KMS-11 (cell line): ENCODE measurements around the gene CPA4.

Experiments
- H2AFZ ChIP-seq: fragments of 200-600 bp; sonication (generic); 2 replicates; pipeline ENCODE4 v1.6.1; 2016; ENCODE audit warnings: antibody characterized with exemption, mixed run types, low read depth
- H3K27ac ChIP-seq: fragments of 200-600 bp; sonication (generic); 2 replicates; pipeline ENCODE4 v1.6.1; 2016; ENCODE audit warnings: mild to moderate bottlenecking, mixed run types
- H3K27me3 ChIP-seq: fragments of 200-600 bp; sonication (generic); 2 replicates; pipeline ENCODE4 v1.6.1; 2017; ENCODE audit warnings: mild to moderate bottlenecking, low read depth, mixed run types, moderate library complexity; ENCODE audit not compliant: insufficient read depth
- H3K36me3 ChIP-seq: fragments of 200-600 bp; sonication (generic); 2 replicates; pipeline ENCODE4 v1.6.1; 2017; ENCODE audit warnings: mild to moderate bottlenecking, mixed run types; ENCODE audit not compliant: insufficient read depth
- H3K4me1 ChIP-seq: fragments of 200-600 bp; sonication (generic); 2 replicates; pipeline ENCODE4 v1.6.1; 2016; ENCODE audit warnings: mild to moderate bottlenecking, low read depth, mixed run types; ENCODE audit not compliant: poor library complexity, severe bottlenecking
- H3K4me2 ChIP-seq: fragments of 200-600 bp; sonication (generic); 2 replicates; pipeline ENCODE4 v1.7.0; 2016; ENCODE audit warnings: mild to moderate bottlenecking, mixed run types
- H3K4me3 ChIP-seq: fragments of 200-600 bp; sonication (generic); IDR thresholded peaks from 2 replicates; pipeline ENCODE4 v1.6.1; 2017; ENCODE audit warnings: low read depth, low read length, mixed read lengths; ENCODE audit not compliant: insufficient read depth
- H3K79me2 ChIP-seq: fragments of 200-600 bp; sonication (generic); 2 replicates; pipeline ENCODE4 v1.6.1; 2016; ENCODE audit warnings: low read depth, mixed run types; ENCODE audit not compliant: insufficient read depth
- H3K9ac ChIP-seq: fragments of 200-600 bp; sonication (generic); 2 replicates; pipeline ENCODE4 v1.6.1; 2016; ENCODE audit warnings: mild to moderate bottlenecking, mixed run types
- H4K20me1 ChIP-seq: fragments of 200-600 bp; sonication (generic); 2 replicates; pipeline ENCODE4 v1.6.1; 2016; ENCODE audit warnings: mild to moderate bottlenecking, mixed run types; ENCODE audit not compliant: insufficient read depth
- TF ChIP-seq, protein P1 (sequence below): fragments of 200-600 bp; sonication (generic); conservative IDR thresholded peaks from 2 replicates; pipeline ENCODE4 v1.6.1; 2017; ENCODE audit warnings: low read depth, mild to moderate bottlenecking, antibody characterized with exemption, low read length, moderate library complexity, mixed read lengths

CPA4 gene

DNA sequence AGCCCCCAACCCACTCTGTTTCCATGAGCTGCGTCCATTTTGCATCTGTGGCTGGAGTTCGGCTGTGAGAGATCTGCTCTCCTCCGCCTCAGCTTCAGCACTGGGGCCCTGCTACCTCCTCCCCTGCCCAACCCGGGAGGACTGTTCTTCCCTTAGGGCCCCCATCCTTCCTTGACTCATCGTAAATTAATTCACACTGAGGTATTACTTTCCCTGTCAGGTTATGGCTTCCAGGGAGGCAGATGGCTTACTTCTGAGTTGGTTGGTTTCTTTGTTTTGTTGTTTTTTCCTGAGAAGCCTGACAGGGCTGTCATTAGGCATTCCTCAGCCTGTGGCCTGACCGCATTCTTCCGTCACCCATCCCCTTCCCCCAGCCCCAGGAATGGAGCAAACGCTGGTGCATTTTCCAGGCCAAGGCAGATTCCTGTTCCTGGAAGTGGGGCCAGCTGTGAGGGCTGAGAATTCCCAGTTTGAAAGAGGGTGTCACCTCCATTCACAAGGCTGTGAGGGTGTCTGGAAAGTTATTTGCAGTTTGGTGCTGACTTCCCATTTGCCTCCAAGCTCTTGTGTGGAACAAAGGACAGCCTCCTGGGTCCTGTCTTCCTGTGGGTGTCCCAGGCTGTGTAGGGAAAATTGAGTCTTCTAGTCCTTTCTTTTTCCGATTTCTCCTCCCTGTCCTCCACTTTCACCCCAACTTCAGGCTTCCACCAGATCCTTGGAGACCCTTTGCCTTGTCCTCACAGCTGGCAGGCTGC, 63.3 kb downstream of the CPA4 start:
- Histone ChIP-seq H3K9ac (no peak overlapping the region), H3K4me3 (no peak overlapping the region), H2AFZ (no peak overlapping the region), H3K27ac (no peak overlapping the region), H4K20me1 (no peaks in the 10 kb centered on the region), H3K79me2 (no peaks in the 10 kb centered on the region), H3K4me1 (no peaks in the 10 kb centered on the region), H3K4me2 (no peak overlapping the region), H3K36me3 (no peaks in the 10 kb centered on the region), H3K27me3 (no peaks in the 10 kb centered on the region)
- TF ChIP-seq, protein P1, sequence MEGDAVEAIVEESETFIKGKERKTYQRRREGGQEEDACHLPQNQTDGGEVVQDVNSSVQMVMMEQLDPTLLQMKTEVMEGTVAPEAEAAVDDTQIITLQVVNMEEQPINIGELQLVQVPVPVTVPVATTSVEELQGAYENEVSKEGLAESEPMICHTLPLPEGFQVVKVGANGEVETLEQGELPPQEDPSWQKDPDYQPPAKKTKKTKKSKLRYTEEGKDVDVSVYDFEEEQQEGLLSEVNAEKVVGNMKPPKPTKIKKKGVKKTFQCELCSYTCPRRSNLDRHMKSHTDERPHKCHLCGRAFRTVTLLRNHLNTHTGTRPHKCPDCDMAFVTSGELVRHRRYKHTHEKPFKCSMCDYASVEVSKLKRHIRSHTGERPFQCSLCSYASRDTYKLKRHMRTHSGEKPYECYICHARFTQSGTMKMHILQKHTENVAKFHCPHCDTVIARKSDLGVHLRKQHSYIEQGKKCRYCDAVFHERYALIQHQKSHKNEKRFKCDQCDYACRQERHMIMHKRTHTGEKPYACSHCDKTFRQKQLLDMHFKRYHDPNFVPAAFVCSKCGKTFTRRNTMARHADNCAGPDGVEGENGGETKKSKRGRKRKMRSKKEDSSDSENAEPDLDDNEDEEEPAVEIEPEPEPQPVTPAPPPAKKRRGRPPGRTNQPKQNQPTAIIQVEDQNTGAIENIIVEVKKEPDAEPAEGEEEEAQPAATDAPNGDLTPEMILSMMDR, result no peak

DNA sequence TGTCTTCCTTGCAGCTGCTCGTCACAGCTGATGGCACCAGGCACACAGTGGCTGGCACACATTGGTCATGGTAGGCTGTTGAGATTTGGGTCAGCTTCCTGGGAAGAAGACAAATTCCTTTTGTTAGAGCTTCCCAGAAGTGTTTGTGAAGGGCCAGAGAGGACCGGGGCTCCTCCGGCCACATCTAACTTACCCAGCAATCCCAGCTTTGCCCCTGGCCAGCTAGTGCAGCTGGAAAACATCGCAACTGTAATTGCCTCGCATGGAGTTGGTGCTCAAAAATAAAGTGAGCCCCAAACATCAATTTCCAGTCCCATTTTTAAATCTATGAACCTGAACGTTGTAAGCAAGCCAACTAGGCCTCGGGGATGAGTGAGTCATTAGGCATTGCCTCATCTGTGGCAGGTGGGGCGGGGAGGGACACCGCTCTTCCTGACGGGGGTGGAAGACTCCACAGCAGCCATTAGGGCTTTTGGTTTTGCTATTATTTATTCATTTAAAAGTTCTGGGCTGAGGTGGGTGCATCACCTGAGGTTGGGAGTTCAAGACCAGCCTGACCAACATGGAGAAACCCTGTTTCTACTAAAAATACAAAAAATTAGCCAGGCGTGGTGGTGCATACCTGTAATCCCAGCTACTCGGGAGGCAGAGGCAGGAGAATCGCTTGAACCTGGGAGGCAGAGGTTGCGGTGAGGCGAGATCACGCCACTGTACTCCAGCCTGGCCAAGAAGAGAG, 64.1 kb downstream of the CPA4 start:
- Histone ChIP-seq H3K4me3 (no peak overlapping the region), H3K4me2 (no peak overlapping the region), H3K27me3 (no peaks in the 10 kb centered on the region), H3K79me2 (no peaks in the 10 kb centered on the region), H4K20me1 (no peaks in the 10 kb centered on the region), H3K36me3 (no peaks in the 10 kb centered on the region), H3K4me1 (no peaks in the 10 kb centered on the region), H3K27ac (no peak overlapping the region), H3K9ac (no peak overlapping the region), H2AFZ (no peak overlapping the region)
- TF ChIP-seq, protein P1, result no peak

DNA sequence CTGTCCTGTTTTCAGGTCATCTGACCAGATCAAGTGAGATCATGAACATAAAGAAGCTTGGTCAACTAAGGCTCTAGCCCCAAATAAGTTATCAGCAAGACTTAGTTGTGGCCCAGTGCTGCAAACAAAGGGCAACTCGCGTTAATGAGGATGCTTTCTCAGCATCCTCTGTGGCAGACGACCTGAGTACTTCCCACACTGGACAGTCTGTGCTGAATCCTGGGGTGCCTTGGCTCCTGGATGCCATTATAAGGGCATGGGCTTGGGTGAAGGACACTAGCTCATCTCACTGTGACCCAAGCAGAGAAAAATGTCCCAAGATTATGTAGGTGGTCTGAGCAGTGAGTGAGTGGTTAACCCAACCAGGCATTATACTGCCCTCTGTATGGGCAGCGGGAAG, 65.5 kb downstream of the CPA4 start:
- Histone ChIP-seq H4K20me1 (no peaks in the 10 kb centered on the region), H3K9ac (no peak overlapping the region), H3K27me3 (no peaks in the 10 kb centered on the region), H3K4me3 (no peak overlapping the region), H3K4me1 (no peaks in the 10 kb centered on the region), H3K4me2 (no peak overlapping the region), H3K36me3 (no peaks in the 10 kb centered on the region), H3K79me2 (no peaks in the 10 kb centered on the region), H3K27ac (no peak overlapping the region), H2AFZ (no peak overlapping the region)
- TF ChIP-seq, protein P1, result no peak

DNA sequence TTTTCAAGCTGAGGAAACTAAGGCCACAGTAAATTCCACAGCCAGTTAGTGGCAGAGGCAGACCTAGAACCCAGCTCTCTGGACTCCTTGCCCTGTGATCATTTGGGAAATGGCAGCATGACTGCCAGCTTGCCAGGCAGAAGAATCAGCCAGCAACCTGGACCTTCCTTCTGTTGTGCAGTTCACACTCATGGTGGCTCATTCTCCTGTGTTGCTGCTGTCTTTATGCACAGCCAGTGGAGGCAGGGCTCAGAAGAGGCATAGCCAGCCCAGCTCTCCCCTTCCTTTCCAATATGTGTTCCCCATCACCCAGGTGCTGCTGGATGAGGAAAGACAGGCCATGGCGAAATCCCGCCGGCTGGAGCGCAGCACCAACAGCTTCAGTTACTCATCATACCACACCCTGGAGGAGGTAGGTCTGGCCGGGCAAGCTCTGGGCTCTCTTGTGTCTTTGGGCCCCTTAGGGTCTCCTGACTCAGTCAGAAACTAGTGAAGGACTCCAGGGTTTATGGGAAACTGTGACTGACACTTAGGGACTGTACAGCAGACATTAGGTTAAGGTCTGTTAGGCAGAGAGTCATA, 66.4 kb downstream of the CPA4 start:
- Histone ChIP-seq H3K4me1 (no peaks in the 10 kb centered on the region), H3K4me3 (no peak overlapping the region)

More for the DNA sequence above, 66.4 kb downstream of the CPA4 start:
- Histone ChIP-seq H3K27ac (no peak overlapping the region), H3K4me2 (no peak overlapping the region), H4K20me1 (no peaks in the 10 kb centered on the region), H3K36me3 (no peaks in the 10 kb centered on the region), H2AFZ (no peak overlapping the region), H3K9ac (no peak overlapping the region), H3K27me3 (no peaks in the 10 kb centered on the region), H3K79me2 (no peaks in the 10 kb centered on the region)
- TF ChIP-seq, protein P1, result no peak
